ENCODE measurements around the gene RANBP9. TPM values are rescaled to one million over a fixed set of nuclear protein-coding genes. Genes with fewer than 3 reads are reported as not detected.
A peak's percentile ranks its signal among the peaks of the same experiment; 100 is the strongest.

RANBP9 gene
- total and polyA plus RNA-seq, 9 of the 15 experiments (the other 6 are each of a cell fraction or from before 2014, with no cell fraction given) = 27.5 to 130 (median 61.5) TPM

DNA sequence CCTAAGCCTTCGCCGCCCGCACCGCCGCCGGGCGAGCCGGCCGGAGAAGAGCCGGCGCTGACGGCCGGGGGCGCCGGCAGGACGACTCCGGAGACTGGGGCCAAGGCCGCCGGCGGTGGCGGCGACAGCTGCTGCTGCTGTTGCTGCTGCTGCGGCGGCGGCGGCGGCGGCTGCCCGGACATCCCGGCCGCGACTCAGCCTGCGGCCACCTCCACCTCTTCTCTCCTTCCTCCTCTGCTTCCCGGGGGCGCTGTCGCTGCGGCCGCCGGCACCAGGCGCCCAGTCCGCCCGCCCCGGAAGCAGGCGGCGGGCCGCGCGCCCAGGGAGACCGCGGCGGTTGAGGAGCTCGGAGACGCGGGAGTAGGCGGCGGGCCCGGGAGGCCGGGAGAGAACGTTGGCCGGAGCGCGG, 307 bp downstream of the RANBP9 start (continued):
- TF ChIP-seq, protein P1, sequence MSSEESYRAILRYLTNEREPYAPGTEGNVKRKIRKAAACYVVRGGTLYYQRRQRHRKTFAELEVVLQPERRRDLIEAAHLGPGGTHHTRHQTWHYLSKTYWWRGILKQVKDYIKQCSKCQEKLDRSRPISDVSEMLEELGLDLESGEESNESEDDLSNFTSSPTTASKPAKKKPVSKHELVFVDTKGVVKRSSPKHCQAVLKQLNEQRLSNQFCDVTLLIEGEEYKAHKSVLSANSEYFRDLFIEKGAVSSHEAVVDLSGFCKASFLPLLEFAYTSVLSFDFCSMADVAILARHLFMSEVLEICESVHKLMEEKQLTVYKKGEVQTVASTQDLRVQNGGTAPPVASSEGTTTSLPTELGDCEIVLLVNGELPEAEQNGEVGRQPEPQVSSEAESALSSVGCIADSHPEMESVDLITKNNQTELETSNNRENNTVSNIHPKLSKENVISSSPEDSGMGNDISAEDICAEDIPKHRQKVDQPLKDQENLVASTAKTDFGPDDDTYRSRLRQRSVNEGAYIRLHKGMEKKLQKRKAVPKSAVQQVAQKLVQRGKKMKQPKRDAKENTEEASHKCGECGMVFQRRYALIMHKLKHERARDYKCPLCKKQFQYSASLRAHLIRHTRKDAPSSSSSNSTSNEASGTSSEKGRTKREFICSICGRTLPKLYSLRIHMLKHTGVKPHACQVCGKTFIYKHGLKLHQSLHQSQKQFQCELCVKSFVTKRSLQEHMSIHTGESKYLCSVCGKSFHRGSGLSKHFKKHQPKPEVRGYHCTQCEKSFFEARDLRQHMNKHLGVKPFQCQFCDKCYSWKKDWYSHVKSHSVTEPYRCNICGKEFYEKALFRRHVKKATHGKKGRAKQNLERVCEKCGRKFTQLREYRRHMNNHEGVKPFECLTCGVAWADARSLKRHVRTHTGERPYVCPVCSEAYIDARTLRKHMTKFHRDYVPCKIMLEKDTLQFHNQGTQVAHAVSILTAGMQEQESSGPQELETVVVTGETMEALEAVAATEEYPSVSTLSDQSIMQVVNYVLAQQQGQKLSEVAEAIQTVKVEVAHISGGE (CRISPR knock-in tag; IDR thresholded peaks at IDR 0.05) = peak in 2 of 3 experiments; percentile 81 to 88; a peak in 4 of 6 replicates
- peak; percentile 66 for TF ChIP-seq CCNT2 (IDR thresholded peaks at IDR 0.05; ENCODE audit: borderline replicate concordance, extremely low read depth, insufficient read length, low read depth, low read length)
- no peak for TF ChIP-seq SREBF2 (CRISPR knock-in tag; IDR thresholded peaks at IDR 0.05)
- TF ChIP-seq, protein P2, sequence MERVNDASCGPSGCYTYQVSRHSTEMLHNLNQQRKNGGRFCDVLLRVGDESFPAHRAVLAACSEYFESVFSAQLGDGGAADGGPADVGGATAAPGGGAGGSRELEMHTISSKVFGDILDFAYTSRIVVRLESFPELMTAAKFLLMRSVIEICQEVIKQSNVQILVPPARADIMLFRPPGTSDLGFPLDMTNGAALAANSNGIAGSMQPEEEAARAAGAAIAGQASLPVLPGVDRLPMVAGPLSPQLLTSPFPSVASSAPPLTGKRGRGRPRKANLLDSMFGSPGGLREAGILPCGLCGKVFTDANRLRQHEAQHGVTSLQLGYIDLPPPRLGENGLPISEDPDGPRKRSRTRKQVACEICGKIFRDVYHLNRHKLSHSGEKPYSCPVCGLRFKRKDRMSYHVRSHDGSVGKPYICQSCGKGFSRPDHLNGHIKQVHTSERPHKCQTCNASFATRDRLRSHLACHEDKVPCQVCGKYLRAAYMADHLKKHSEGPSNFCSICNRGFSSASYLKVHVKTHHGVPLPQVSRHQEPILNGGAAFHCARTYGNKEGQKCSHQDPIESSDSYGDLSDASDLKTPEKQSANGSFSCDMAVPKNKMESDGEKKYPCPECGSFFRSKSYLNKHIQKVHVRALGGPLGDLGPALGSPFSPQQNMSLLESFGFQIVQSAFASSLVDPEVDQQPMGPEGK (CRISPR knock-in tag; IDR thresholded peaks at IDR 0.05; ENCODE audit: borderline replicate concordance) = no peak
- TF ChIP-seq, protein P3, sequence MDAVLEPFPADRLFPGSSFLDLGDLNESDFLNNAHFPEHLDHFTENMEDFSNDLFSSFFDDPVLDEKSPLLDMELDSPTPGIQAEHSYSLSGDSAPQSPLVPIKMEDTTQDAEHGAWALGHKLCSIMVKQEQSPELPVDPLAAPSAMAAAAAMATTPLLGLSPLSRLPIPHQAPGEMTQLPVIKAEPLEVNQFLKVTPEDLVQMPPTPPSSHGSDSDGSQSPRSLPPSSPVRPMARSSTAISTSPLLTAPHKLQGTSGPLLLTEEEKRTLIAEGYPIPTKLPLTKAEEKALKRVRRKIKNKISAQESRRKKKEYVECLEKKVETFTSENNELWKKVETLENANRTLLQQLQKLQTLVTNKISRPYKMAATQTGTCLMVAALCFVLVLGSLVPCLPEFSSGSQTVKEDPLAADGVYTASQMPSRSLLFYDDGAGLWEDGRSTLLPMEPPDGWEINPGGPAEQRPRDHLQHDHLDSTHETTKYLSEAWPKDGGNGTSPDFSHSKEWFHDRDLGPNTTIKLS (IDR thresholded peaks at IDR 0.05; ENCODE audit: borderline replicate concordance, low read depth) = no peak
- peak; percentile 94 for TF ChIP-seq ELF1 (tag; IDR thresholded peaks at IDR 0.05)
- no peak for TF ChIP-seq MXI1 (IDR thresholded peaks at IDR 0.05; ENCODE audit: low read depth, low read length)
- no peak for TF ChIP-seq FOXK2 (conservative IDR thresholded peaks at IDR 0.05 in 1 of 2, IDR thresholded peaks at IDR 0.05 in 1 of 2; ENCODE audit: low read depth in 2 of 2)

Data from K562 (cell line).